GM13976 (cell line): ENCODE results near the gene IL1B.

ENCODE experiments used
- DNase-seq: peaks from one replicate; pipeline ENCODE4 v3.0.0; 2012; ENCODE audit warnings: low spot score
- CTCF ChIP-seq: IDR thresholded peaks from 2 replicates; pipeline ENCODE4 v1.5.1; 2012; ENCODE audit warnings: borderline replicate concordance, mild to moderate bottlenecking; ENCODE audit not compliant: insufficient read depth; ENCODE audit errors: extremely low read depth, missing control alignments, control extremely low read depth
- in situ Hi-C: fragments of 300-500 bp; cut with MboI; formaldehyde crosslinking; loops from one replicate; pipeline ENCODE4 v1.12.0; 2022; ENCODE audit warnings: low sequenced_read_pairs, mixed read lengths, inconsistent platforms; ENCODE audit not compliant: unreplicated experiment

Gene IL1B

GRCh38 chr2:112880696-112881095 lies 44.1 kb upstream of the IL1B start:
- in situ Hi-C loops = loop anchor here (5.0 to 25.0 kb wide), 2 partner anchors 128 to 268 kb away; no protein-coding TSS in a partner anchor
- no peak for DNase-seq
- TF ChIP-seq CTCF = no peak

- no peak for DNase-seq
- TF ChIP-seq CTCF = no peak
- in situ Hi-C loops = loop anchor here (5.0 to 25.0 kb wide), 2 partner anchors 128 to 268 kb away; no protein-coding TSS in a partner anchor
Measured at GRCh38 chr2:112880091-112880531, 43.5 kb upstream of the IL1B start.

GRCh38 chr2:112879491-112880041 lies 43.0 kb upstream of the IL1B start:
- no peak for DNase-seq
- in situ Hi-C loops = loop anchor here (5.0 to 25.0 kb wide), 2 partner anchors 127 to 267 kb away; no protein-coding TSS in a partner anchor
- TF ChIP-seq CTCF = no peak

GRCh38 chr2:112877423-112877822 lies 40.8 kb upstream of the IL1B start:
- no peak for DNase-seq
- no peak for TF ChIP-seq CTCF
- in situ Hi-C loops = loop anchor here (25.0 kb wide), 1 partner anchor 265 kb away; no protein-coding TSS in a partner anchor

- no peak for TF ChIP-seq CTCF
- in situ Hi-C loops = loop anchor here (25.0 kb wide), 1 partner anchor 265 kb away; no protein-coding TSS in a partner anchor
- DNase-seq = no peak
Measured at GRCh38 chr2:112876971-112877361, 40.4 kb upstream of the IL1B start.

GRCh38 chr2:112876257-112876970 lies 39.8 kb upstream of the IL1B start:
- in situ Hi-C loops = loop anchor here (25.0 kb wide), 1 partner anchor 264 kb away; no protein-coding TSS in a partner anchor
- no peak for TF ChIP-seq CTCF
- DNase-seq = no peak
